Effector memory CD4-positive, alpha-beta T cell (primary cell): ENCODE results near the gene IGSF9B.

Experiments used
- DNase-seq, 3 donors: peaks; one replicate each; pipeline ENCODE4 v3.0.0-alpha.2; 2020
- H3K27ac ChIP-seq: 2 replicates; pipeline ENCODE4 v1.7.0; 2013; ENCODE audit warnings: mild to moderate bottlenecking, low read length, moderate library complexity; ENCODE audit not compliant: insufficient read depth, poor library complexity, severe bottlenecking
- H3K27me3 ChIP-seq: replicated peaks from 2 replicates; pipeline ENCODE4 v1.7.0; 2013; ENCODE audit warnings: mild to moderate bottlenecking, low read length; ENCODE audit not compliant: insufficient read depth, control insufficient read depth, poor library complexity, severe bottlenecking
- H3K36me3 ChIP-seq: 2 replicates; pipeline ENCODE4 v1.7.0; 2013; ENCODE audit warnings: mild to moderate bottlenecking, low read length, moderate library complexity; ENCODE audit not compliant: control insufficient read depth, insufficient read depth
- H3K4me1 ChIP-seq: 2 replicates; pipeline ENCODE4 v1.7.0; 2013; ENCODE audit warnings: low read length, mild to moderate bottlenecking; ENCODE audit not compliant: control insufficient read depth, insufficient read depth, poor library complexity, severe bottlenecking
- H3K4me3 ChIP-seq: 2 replicates; pipeline ENCODE4 v1.7.0; 2013; ENCODE audit warnings: low read length, low read depth, mild to moderate bottlenecking; ENCODE audit not compliant: insufficient read depth, poor library complexity, severe bottlenecking
- H3K9me3 ChIP-seq: 2 replicates; pipeline ENCODE4 v1.7.0; 2013; ENCODE audit warnings: mild to moderate bottlenecking, low read length, moderate library complexity; ENCODE audit not compliant: control insufficient read depth

Gene IGSF9B

GRCh38 chr11:133896642-133897330, 60.0 kb downstream of the IGSF9B start:
- Histone ChIP-seq H3K9me3 (no peaks in the 10 kb centered on the region), H3K27ac (no peak overlapping the region), H3K27me3 (no peaks in the 10 kb centered on the region), H3K36me3 (no peaks in the 10 kb centered on the region), H3K4me1 (no peaks in the 10 kb centered on the region), H3K4me3 (no peak overlapping the region)
- DNase-seq: no peak

GRCh38 chr11:133896028-133896427, 60.7 kb downstream of the IGSF9B start:
- DNase-seq: no peak
- Histone ChIP-seq H3K36me3 (no peaks in the 10 kb centered on the region), H3K4me1 (no peaks in the 10 kb centered on the region), H3K9me3 (no peaks in the 10 kb centered on the region), H3K27me3 (no peaks in the 10 kb centered on the region), H3K27ac (no peak overlapping the region), H3K4me3 (no peak overlapping the region)

- Histone ChIP-seq H3K9me3 (no peaks in the 10 kb centered on the region), H3K4me3 (no peak overlapping the region), H3K27ac (no peak overlapping the region), H3K36me3 (no peaks in the 10 kb centered on the region), H3K4me1 (no peaks in the 10 kb centered on the region), H3K27me3 (no peaks in the 10 kb centered on the region)
- no peak for DNase-seq
These were observed 61.2 kb downstream of the IGSF9B start for GRCh38 chr11:133895551-133895950.

GRCh38 chr11:133895061-133895479, 61.7 kb downstream of the IGSF9B start:
- Histone ChIP-seq H3K9me3 (no peaks in the 10 kb centered on the region), H3K27me3 (no peaks in the 10 kb centered on the region), H3K4me1 (no peaks in the 10 kb centered on the region), H3K27ac (no peak overlapping the region), H3K36me3 (no peaks in the 10 kb centered on the region), H3K4me3 (no peak overlapping the region)
- no peak for DNase-seq

- Histone ChIP-seq H3K4me1 (no peaks in the 10 kb centered on the region), H3K4me3 (no peak overlapping the region), H3K9me3 (no peaks in the 10 kb centered on the region), H3K27ac (no peak overlapping the region), H3K27me3 (no peaks in the 10 kb centered on the region), H3K36me3 (no peaks in the 10 kb centered on the region)
- DNase-seq: no peak
These were observed 63.4 kb downstream of the IGSF9B start for GRCh38 chr11:133893381-133893780.

GRCh38 chr11:133892584-133893380, 64.0 kb downstream of the IGSF9B start:
- DNase-seq: no peak
- Histone ChIP-seq H3K4me1 (no peaks in the 10 kb centered on the region), H3K27ac (no peak overlapping the region), H3K4me3 (no peak overlapping the region), H3K27me3 (no peaks in the 10 kb centered on the region), H3K9me3 (no peaks in the 10 kb centered on the region), H3K36me3 (no peaks in the 10 kb centered on the region)

GRCh38 chr11:133892126-133892525, 64.6 kb downstream of the IGSF9B start:
- no peaks in the 10 kb centered on the region for H3K36me3 ChIP-seq
- no peaks in the 10 kb centered on the region for H3K9me3 ChIP-seq
- no peak for DNase-seq
- H3K4me1 ChIP-seq: no peaks in the 10 kb centered on the region
- H3K27ac ChIP-seq: no peak overlapping the region
- H3K27me3 ChIP-seq: no peaks in the 10 kb centered on the region
- no peak overlapping the region for H3K4me3 ChIP-seq

- Histone ChIP-seq H3K4me3 (no peak overlapping the region), H3K27me3 (no peaks in the 10 kb centered on the region), H3K9me3 (no peaks in the 10 kb centered on the region), H3K27ac (no peak overlapping the region), H3K4me1 (no peaks in the 10 kb centered on the region), H3K36me3 (no peaks in the 10 kb centered on the region)
- DNase-seq: no peak
These were observed 66.9 kb downstream of the IGSF9B start for GRCh38 chr11:133889893-133890292.

GRCh38 chr11:133889188-133889587, 67.6 kb downstream of the IGSF9B start:
- Histone ChIP-seq H3K4me3 (no peak overlapping the region), H3K4me1 (no peaks in the 10 kb centered on the region), H3K9me3 (no peaks in the 10 kb centered on the region), H3K27me3 (no peaks in the 10 kb centered on the region), H3K36me3 (no peaks in the 10 kb centered on the region), H3K27ac (no peak overlapping the region)
- no peak for DNase-seq

GRCh38 chr11:133887692-133888332, 69.0 kb downstream of the IGSF9B start:
- no peaks in the 10 kb centered on the region for H3K9me3 ChIP-seq
- no peak overlapping the region for H3K4me3 ChIP-seq
- H3K36me3 ChIP-seq: no peaks in the 10 kb centered on the region
- H3K27ac ChIP-seq: no peak overlapping the region
- DNase-seq: no peak
- H3K4me1 ChIP-seq: no peaks in the 10 kb centered on the region
- H3K27me3 ChIP-seq: no peaks in the 10 kb centered on the region
